H1 (cell line): ENCODE measurements around the gene NOG.

Source experiments
- CTCF ChIP-seq, 3 experiments: IDR thresholded peaks; 1 replicate in 2 of 3; 2 replicates in 1 of 3; pipeline versions ENCODE4 v1.5.1 to v1.6.1; 2011; ENCODE audit warnings: low read length in 3 of 3, mild to moderate bottlenecking in 3 of 3, inconsistent platforms in 2 of 3, low read depth in 1 of 3, moderate library complexity in 1 of 3; ENCODE audit not compliant: insufficient read depth in 1 of 3; ENCODE audit errors: control extremely low read depth in 1 of 3
- EP300 ChIP-seq, 2 experiments: IDR thresholded peaks; 1 replicate in 1 of 2; 2 replicates in 1 of 2; pipeline ENCODE4 v1.6.1; 2011 to 2012; ENCODE audit warnings: low read depth in 2 of 2, low read length in 2 of 2, mild to moderate bottlenecking in 2 of 2, borderline replicate concordance in 1 of 2, inconsistent platforms in 1 of 2, moderate library complexity in 1 of 2
- JUN ChIP-seq: IDR thresholded peaks from 2 replicates; pipeline ENCODE4 v1.6.1; 2011; ENCODE audit warnings: low read depth, mild to moderate bottlenecking, improper control_type of control experiment, low read length
- MAX ChIP-seq: IDR thresholded peaks from 2 replicates; pipeline ENCODE4 v1.6.1; 2012; ENCODE audit warnings: inconsistent platforms
- POLR2AphosphoS5 ChIP-seq: IDR thresholded peaks from 2 replicates; pipeline ENCODE4 v1.6.1; 2011; ENCODE audit warnings: low read depth, low read length
- SAP30 ChIP-seq: fragments of 300-600 bp; sonication (generic); IDR thresholded peaks from 2 replicates; pipeline ENCODE4 v1.7.1; 2012; ENCODE audit warnings: low read length, moderate library complexity, mild to moderate bottlenecking, inconsistent platforms; ENCODE audit not compliant: insufficient read depth, insufficient replicate concordance
- SIRT6 ChIP-seq: IDR thresholded peaks from one replicate; pipeline ENCODE4 v1.7.1; 2012; ENCODE audit warnings: low read length, inconsistent platforms
- ZNF274 ChIP-seq: IDR thresholded peaks from 2 replicates; pipeline ENCODE4 v1.7.0; 2012; ENCODE audit warnings: low read length, borderline replicate concordance; ENCODE audit errors: extremely low read depth

DNA sequence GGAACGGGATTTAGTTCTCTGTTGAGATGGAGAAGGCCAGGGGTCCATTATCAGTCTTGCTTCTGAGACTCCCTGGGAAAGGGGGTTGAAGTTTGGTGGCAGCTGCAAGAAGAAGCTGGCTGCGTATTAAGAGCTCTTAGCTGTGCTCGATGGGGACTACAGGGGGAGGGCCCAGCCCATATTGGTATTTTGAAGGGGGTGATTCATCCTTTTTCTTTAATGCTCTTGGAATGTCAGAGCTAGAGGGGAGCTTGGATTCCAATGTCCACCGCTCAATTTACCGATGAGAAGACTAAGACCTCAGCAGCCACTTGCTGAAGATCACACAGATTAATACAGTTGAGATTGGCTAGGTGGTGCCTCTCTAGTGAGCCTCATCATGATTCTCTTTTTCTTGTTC lies 5.0 kb downstream of the NOG start:
- TF ChIP-seq ZNF274, result no peak
- no peak for TF ChIP-seq POLR2AphosphoS5
- TF ChIP-seq MAX, result no peak
- TF ChIP-seq SAP30, result no peak
- no peak for TF ChIP-seq CTCF (IDR thresholded peaks at IDR 0.05; ENCODE audit: control extremely low read depth in 1 of 3, insufficient read depth in 1 of 3, low read depth in 1 of 3, low read length in 3 of 3)
- no peak for TF ChIP-seq SIRT6
- TF ChIP-seq EP300 (IDR thresholded peaks at IDR 0.05; ENCODE audit: borderline replicate concordance in 1 of 2, low read depth in 2 of 2, low read length in 2 of 2), result no peak
- no peak for TF ChIP-seq JUN
